ENCODE data around the gene TRAF4.

- TF ChIP-seq GATA2 (IDR thresholded peaks at IDR 0.05; ENCODE audit: low read depth, low read length) (no peak), GATA3 (IDR thresholded peaks at IDR 0.05; ENCODE audit: low read depth, low read length) (no peak)
These were observed 31.6 kb upstream of the TRAF4 start for GRCh38 chr17:28712032-28712704.
